Activated T-helper 1 cell treated with anti-CD3 and anti-CD28 coated beads, Interleukin-12 subunit alpha, Interleukin-12 subunit beta, Interleukin-2, Interleukin-4 antibody, amounts not matched to agents 30 ng/mL and 10 ng/mL and 1 ng/mL, durations not matched to agents 14 hours and 24 hours and 36 hours (primary cell): ENCODE results near the gene PPEF2. TPM values are rescaled to one million over a fixed set of nuclear protein-coding genes. Genes with fewer than 3 reads are reported as not detected.
"Not testable (repeated sequence)": the region's sequence is repeated elsewhere in the genome, so short reads cannot be mapped to it uniquely, and the experiment has no call there.

Experiments used
- DNase-seq: peaks from one replicate; pipeline ENCODE4 v3.0.0; 2021; ENCODE audit warnings: low spot score
- H3K27ac Mint-ChIP-seq: one replicate; pipeline ENCODE4 v1.8.0; 2021; ENCODE audit warnings: mild to moderate bottlenecking, mixed read lengths
- H3K27me3 Mint-ChIP-seq: one replicate; pipeline ENCODE4 v1.8.0; 2022; ENCODE audit warnings: mild to moderate bottlenecking, moderate library complexity, mixed read lengths; ENCODE audit not compliant: insufficient read depth
- H3K36me3 Mint-ChIP-seq: one replicate; pipeline ENCODE4 v1.8.0; 2021; ENCODE audit warnings: low read depth, mixed read lengths
- H3K4me1 Mint-ChIP-seq: one replicate; pipeline ENCODE4 v1.8.0; 2021; ENCODE audit warnings: low read depth, mixed read lengths
- H3K4me3 Mint-ChIP-seq: one replicate; pipeline ENCODE4 v1.8.0; 2021; ENCODE audit warnings: mild to moderate bottlenecking, moderate library complexity, mixed read lengths
- H3K9me3 Mint-ChIP-seq: one replicate; pipeline ENCODE4 v1.8.0; 2021; ENCODE audit warnings: mixed read lengths
- intact Hi-C: fragments of 100-400 bp; cut with micrococcal nuclease; formaldehyde crosslinking; loops from one replicate; pipeline ENCODE4 v1.15.1; 2024
- total RNA-seq: library from RNA; stranded (reverse); gene quantifications from 2 replicates; pipeline ENCODE4 v1.2.3, GENCODE V29; 2022

Gene PPEF2
- total RNA-seq: not detected in 2 replicates

GRCh38 chr4:75902352-75902751, at the start of gene PPEF2:
Gene PPEF2, minus strand, starts transcription at chr4:75902452. Its CDS starts 6,127 bp downstream, at chr4:75896325.
- DNase-seq: no peak
- H3K27me3 Mint-ChIP-seq: peaks cover 12% of the 10 kb centered on the region
- no peaks in the 10 kb centered on the region for H3K36me3 Mint-ChIP-seq
- no peak within 1 kb of the TSS for H3K4me3 Mint-ChIP-seq
- H3K9me3 Mint-ChIP-seq: no peaks in the 10 kb centered on the region
- H3K4me1 Mint-ChIP-seq: no peaks in the 10 kb centered on the region
- intact Hi-C loops: no loop called here
- no peak within 1 kb of the TSS for H3K27ac Mint-ChIP-seq

- H3K36me3 Mint-ChIP-seq: peaks cover 39% of the 10 kb centered on the region
- H3K4me1 Mint-ChIP-seq: peaks cover 5% of the 10 kb centered on the region
- H3K27ac Mint-ChIP-seq: no peak overlapping the region
- intact Hi-C loops: no loop called here
- no peaks in the 10 kb centered on the region for H3K27me3 Mint-ChIP-seq
- no peak overlapping the region for H3K4me3 Mint-ChIP-seq
- H3K9me3 Mint-ChIP-seq: no peaks in the 10 kb centered on the region
- DNase-seq: no peak
These were observed 48.1 kb upstream of the PPEF2 start for GRCh38 chr4:75950213-75950815.

- no peak for DNase-seq
- no peaks in the 10 kb centered on the region for H3K27me3 Mint-ChIP-seq
- H3K9me3 Mint-ChIP-seq: no peaks in the 10 kb centered on the region
- peaks cover 5% of the 10 kb centered on the region for H3K4me1 Mint-ChIP-seq
- intact Hi-C loops: loop anchor here (10.0 kb wide), 1 partner anchor 314 kb away; the partner anchor contains the start of gene CDKL2
- no peak overlapping the region for H3K4me3 Mint-ChIP-seq
- no peak overlapping the region for H3K27ac Mint-ChIP-seq
- peaks cover 31% of the 10 kb centered on the region for H3K36me3 Mint-ChIP-seq
These were observed 46.7 kb upstream of the PPEF2 start for GRCh38 chr4:75948822-75949444.

GRCh38 chr4:75940692-75941253, 38.5 kb upstream of the PPEF2 start, which contains the start of gene NAAA:
Gene NAAA, minus strand, starts transcription at chr4:75941013. Its CDS starts 64 bp downstream, at chr4:75940949.
- DNase-seq: peak; percentile 83
- H3K27me3 Mint-ChIP-seq: no peaks in the 10 kb centered on the region
- H3K9me3 Mint-ChIP-seq: no peaks in the 10 kb centered on the region
- peaks cover 13% of the 10 kb centered on the region for H3K36me3 Mint-ChIP-seq
- peak within 1 kb of the TSS; percentile 98 for H3K4me3 Mint-ChIP-seq
- intact Hi-C loops: loop anchor here (1.0 to 10.0 kb wide), 11 partner anchors 24 to 1217 kb away; partner anchors contain the start of genes CCNG2, CDKL2, G3BP2 and NUP54
- H3K27ac Mint-ChIP-seq: peak within 1 kb of the TSS; percentile 96
- peaks cover 32% of the 10 kb centered on the region for H3K4me1 Mint-ChIP-seq

GRCh38 chr4:75939890-75940691, 37.8 kb upstream of the PPEF2 start:
- no peaks in the 10 kb centered on the region for H3K27me3 Mint-ChIP-seq
- H3K9me3 Mint-ChIP-seq: no peaks in the 10 kb centered on the region
- intact Hi-C loops: loop anchor here (1.0 to 10.0 kb wide), 9 partner anchors 24 to 1217 kb away; partner anchors contain the start of genes CCNG2, CDKL2, G3BP2 and RCHY1
- peaks cover 10% of the 10 kb centered on the region for H3K36me3 Mint-ChIP-seq
- H3K4me3 Mint-ChIP-seq: peak overlapping the region; percentile 98
- H3K27ac Mint-ChIP-seq: peak overlapping the region; percentile 96
- peaks cover 32% of the 10 kb centered on the region for H3K4me1 Mint-ChIP-seq
- peak; percentile 65 for DNase-seq

- no peaks in the 10 kb centered on the region for H3K9me3 Mint-ChIP-seq
- no peak for DNase-seq
- no peak overlapping the region for H3K27ac Mint-ChIP-seq
- intact Hi-C loops: no loop called here
- peaks cover 32% of the 10 kb centered on the region for H3K4me1 Mint-ChIP-seq
- no peaks in the 10 kb centered on the region for H3K27me3 Mint-ChIP-seq
- H3K4me3 Mint-ChIP-seq: no peak overlapping the region
- peaks cover 14% of the 10 kb centered on the region for H3K36me3 Mint-ChIP-seq
These were observed 33.4 kb upstream of the PPEF2 start for GRCh38 chr4:75935628-75936027.

GRCh38 chr4:75930152-75930551, 27.9 kb upstream of the PPEF2 start:
- DNase-seq: no peak
- Mint-ChIP-seq H3K27me3 (no peaks in the 10 kb centered on the region), H3K4me1 (no peaks in the 10 kb centered on the region), H3K27ac (no peak overlapping the region), H3K9me3 (no peaks in the 10 kb centered on the region), H3K4me3 (no peak overlapping the region), H3K36me3 (peaks cover 17% of the 10 kb centered on the region)
- intact Hi-C loops: no loop called here

GRCh38 chr4:75924916-75925315, 22.7 kb upstream of the PPEF2 start:
- H3K27ac Mint-ChIP-seq, H3K27me3 Mint-ChIP-seq, DNase-seq, intact Hi-C loops, H3K4me1 Mint-ChIP-seq, H3K4me3 Mint-ChIP-seq, H3K9me3 Mint-ChIP-seq: not testable (repeated sequence)
- H3K36me3 Mint-ChIP-seq: peaks cover 24% of the 10 kb centered on the region

- intact Hi-C loops: no loop called here
- H3K4me1 Mint-ChIP-seq: no peaks in the 10 kb centered on the region
- H3K36me3 Mint-ChIP-seq: peaks cover 24% of the 10 kb centered on the region
- H3K27me3 Mint-ChIP-seq: no peaks in the 10 kb centered on the region
- H3K9me3 Mint-ChIP-seq: no peaks in the 10 kb centered on the region
- no peak overlapping the region for H3K27ac Mint-ChIP-seq
- no peak overlapping the region for H3K4me3 Mint-ChIP-seq
- DNase-seq: no peak
These were observed 22.1 kb upstream of the PPEF2 start for GRCh38 chr4:75924309-75924827.

- Mint-ChIP-seq H3K9me3 (no peaks in the 10 kb centered on the region), H3K27me3 (no peaks in the 10 kb centered on the region), H3K4me3 (no peak overlapping the region), H3K4me1 (no peaks in the 10 kb centered on the region), H3K36me3 (peaks cover 22% of the 10 kb centered on the region), H3K27ac (no peak overlapping the region)
- intact Hi-C loops: no loop called here
- DNase-seq: no peak
These were observed 20.3 kb upstream of the PPEF2 start for GRCh38 chr4:75922588-75922987.

- Mint-ChIP-seq H3K4me1 (no peaks in the 10 kb centered on the region), H3K9me3 (no peaks in the 10 kb centered on the region), H3K36me3 (peaks cover 20% of the 10 kb centered on the region), H3K4me3 (no peak overlapping the region), H3K27ac (no peak overlapping the region), H3K27me3 (no peaks in the 10 kb centered on the region)
- intact Hi-C loops: no loop called here
- no peak for DNase-seq
These were observed 19.7 kb upstream of the PPEF2 start for GRCh38 chr4:75921910-75922309.

GRCh38 chr4:75920327-75920726, 18.1 kb upstream of the PPEF2 start:
- Mint-ChIP-seq H3K27me3 (no peaks in the 10 kb centered on the region), H3K4me3 (no peak overlapping the region), H3K27ac (no peak overlapping the region), H3K9me3 (no peaks in the 10 kb centered on the region), H3K36me3 (peaks cover 24% of the 10 kb centered on the region), H3K4me1 (peaks cover 4% of the 10 kb centered on the region)
- intact Hi-C loops: no loop called here
- DNase-seq: no peak
